Panc1 (cell line): ENCODE data around the gene PCNX2.

Experiments
- POLR2AphosphoS5 ChIP-seq: IDR thresholded peaks from 2 replicates; pipeline ENCODE4 v1.6.1; 2012; ENCODE audit warnings: mild to moderate bottlenecking, low read depth, low read length, moderate library complexity
- SIN3A ChIP-seq: IDR thresholded peaks from 2 replicates; pipeline ENCODE4 v1.6.1; 2012; ENCODE audit warnings: low read depth, mild to moderate bottlenecking, low read length, moderate library complexity, borderline replicate concordance; ENCODE audit not compliant: insufficient read depth
- TF ChIP-seq, protein P1 (sequence below): fragments of 450-650 bp; IDR thresholded peaks from 2 replicates; pipeline ENCODE4 v1.5.1; 2017; ENCODE audit warnings: mild to moderate bottlenecking
- TF ChIP-seq, protein P2 (sequence below), 2 experiments: IDR thresholded peaks; 2 replicates each; pipeline ENCODE4 v1.6.1; 2011 to 2012; ENCODE audit warnings: low read depth in 2 of 2, control low read depth in 1 of 2, low read length in 1 of 2, mild to moderate bottlenecking in 1 of 2, moderate library complexity in 1 of 2; ENCODE audit not compliant: insufficient read depth in 1 of 2

GRCh38 chr1:233158322-233158721, 137.2 kb downstream of the PCNX2 start:
- TF ChIP-seq, protein P1, sequence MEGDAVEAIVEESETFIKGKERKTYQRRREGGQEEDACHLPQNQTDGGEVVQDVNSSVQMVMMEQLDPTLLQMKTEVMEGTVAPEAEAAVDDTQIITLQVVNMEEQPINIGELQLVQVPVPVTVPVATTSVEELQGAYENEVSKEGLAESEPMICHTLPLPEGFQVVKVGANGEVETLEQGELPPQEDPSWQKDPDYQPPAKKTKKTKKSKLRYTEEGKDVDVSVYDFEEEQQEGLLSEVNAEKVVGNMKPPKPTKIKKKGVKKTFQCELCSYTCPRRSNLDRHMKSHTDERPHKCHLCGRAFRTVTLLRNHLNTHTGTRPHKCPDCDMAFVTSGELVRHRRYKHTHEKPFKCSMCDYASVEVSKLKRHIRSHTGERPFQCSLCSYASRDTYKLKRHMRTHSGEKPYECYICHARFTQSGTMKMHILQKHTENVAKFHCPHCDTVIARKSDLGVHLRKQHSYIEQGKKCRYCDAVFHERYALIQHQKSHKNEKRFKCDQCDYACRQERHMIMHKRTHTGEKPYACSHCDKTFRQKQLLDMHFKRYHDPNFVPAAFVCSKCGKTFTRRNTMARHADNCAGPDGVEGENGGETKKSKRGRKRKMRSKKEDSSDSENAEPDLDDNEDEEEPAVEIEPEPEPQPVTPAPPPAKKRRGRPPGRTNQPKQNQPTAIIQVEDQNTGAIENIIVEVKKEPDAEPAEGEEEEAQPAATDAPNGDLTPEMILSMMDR = no peak
- no peak for TF ChIP-seq POLR2AphosphoS5
- TF ChIP-seq, protein P2, sequence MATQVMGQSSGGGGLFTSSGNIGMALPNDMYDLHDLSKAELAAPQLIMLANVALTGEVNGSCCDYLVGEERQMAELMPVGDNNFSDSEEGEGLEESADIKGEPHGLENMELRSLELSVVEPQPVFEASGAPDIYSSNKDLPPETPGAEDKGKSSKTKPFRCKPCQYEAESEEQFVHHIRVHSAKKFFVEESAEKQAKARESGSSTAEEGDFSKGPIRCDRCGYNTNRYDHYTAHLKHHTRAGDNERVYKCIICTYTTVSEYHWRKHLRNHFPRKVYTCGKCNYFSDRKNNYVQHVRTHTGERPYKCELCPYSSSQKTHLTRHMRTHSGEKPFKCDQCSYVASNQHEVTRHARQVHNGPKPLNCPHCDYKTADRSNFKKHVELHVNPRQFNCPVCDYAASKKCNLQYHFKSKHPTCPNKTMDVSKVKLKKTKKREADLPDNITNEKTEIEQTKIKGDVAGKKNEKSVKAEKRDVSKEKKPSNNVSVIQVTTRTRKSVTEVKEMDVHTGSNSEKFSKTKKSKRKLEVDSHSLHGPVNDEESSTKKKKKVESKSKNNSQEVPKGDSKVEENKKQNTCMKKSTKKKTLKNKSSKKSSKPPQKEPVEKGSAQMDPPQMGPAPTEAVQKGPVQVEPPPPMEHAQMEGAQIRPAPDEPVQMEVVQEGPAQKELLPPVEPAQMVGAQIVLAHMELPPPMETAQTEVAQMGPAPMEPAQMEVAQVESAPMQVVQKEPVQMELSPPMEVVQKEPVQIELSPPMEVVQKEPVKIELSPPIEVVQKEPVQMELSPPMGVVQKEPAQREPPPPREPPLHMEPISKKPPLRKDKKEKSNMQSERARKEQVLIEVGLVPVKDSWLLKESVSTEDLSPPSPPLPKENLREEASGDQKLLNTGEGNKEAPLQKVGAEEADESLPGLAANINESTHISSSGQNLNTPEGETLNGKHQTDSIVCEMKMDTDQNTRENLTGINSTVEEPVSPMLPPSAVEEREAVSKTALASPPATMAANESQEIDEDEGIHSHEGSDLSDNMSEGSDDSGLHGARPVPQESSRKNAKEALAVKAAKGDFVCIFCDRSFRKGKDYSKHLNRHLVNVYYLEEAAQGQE (IDR thresholded peaks at IDR 0.05; ENCODE audit: insufficient read depth in 1 of 2, low read depth in 2 of 2, low read length in 1 of 2) = no peak
- TF ChIP-seq SIN3A = no peak
